Testis (tissue), 2 donors: Measurements from ENCODE around the gene EYS.

Experiments used
- CTCF ChIP-seq, 3 experiments: fragments of 450-650 bp in 2 of 3; fragments of 200-600 bp in 1 of 3; sonication (generic) in 1 of 3; IDR thresholded peaks; one replicate each; pipeline ENCODE4 v1.5.1; 2016 to 2019; ENCODE audit warnings: antibody characterized with exemption in 3 of 3, mild to moderate bottlenecking in 2 of 3, moderate library complexity in 1 of 3
- POLR2A ChIP-seq: fragments of 450-650 bp; IDR thresholded peaks from one replicate; pipeline ENCODE4 v1.6.1; 2017; ENCODE audit warnings: antibody characterized with exemption, mild to moderate bottlenecking, moderate library complexity

GRCh38 chr6:63941747-63942470 is 1765.1 kb downstream of the EYS start:
- TF ChIP-seq CTCF (IDR thresholded peaks at IDR 0.05) (no peak), POLR2A (no peak)
